HCT116 (cell line): ENCODE measurements around the gene NBEAL2. TPM values are rescaled to one million over a fixed set of nuclear protein-coding genes. Genes with fewer than 3 reads are reported as not detected.

Experiments used
- ATAC-seq: fragments of 200-7000 bp; cut with Tn5 transposase; 2 replicates; pipeline ENCODE4 v1.9.1; 2020; ENCODE audit warnings: mild to moderate bottlenecking, moderate library complexity
- BruUV-seq: library from RNA; stranded (reverse); fragments of 400-500 nt; replicated peaks from 2 replicates; lab custom pipeline; 2021; lab: Mats Ljungman, UMichigan
- CTCF ChIA-PET: fragments of 300-600 bp; sonication (Branson Sonifier 250); formaldehyde crosslinking; loops from one replicate; lab custom pipeline; 2021; ENCODE audit warnings: antibody characterized with exemption; lab: Charles Lee
- POLR2A ChIA-PET: fragments of 300-600, 350-600 bp; sonication (Branson Sonifier 250); formaldehyde crosslinking; loops from one replicate; lab custom pipeline; 2021; ENCODE audit warnings: antibody characterized with exemption; lab: Charles Lee
- RAD21 ChIA-PET, 2 experiments: fragments of 300-600 bp; sonication (Branson Sonifier 250); formaldehyde crosslinking; loops; one replicate each; lab custom pipeline; 2023; ENCODE audit warnings: low total read pairs in 2 of 2; ENCODE audit not compliant: uncharacterized antibody in 2 of 2, unreplicated experiment in 2 of 2, low non-redundant PET in 1 of 2; lab: Charles Lee
- DNase-seq: peaks from one replicate; pipeline ENCODE4 v3.0.0-alpha.2; 2010; ENCODE audit warnings: low read depth, low spot score
- H2AFZ ChIP-seq: fragments of 200-600 bp; shearing (Covaris generic), sonication (generic); 2 replicates; pipeline ENCODE4 v1.6.1; 2017; ENCODE audit warnings: low read depth, mixed run types, mixed read lengths, antibody characterized with exemption, low read length; ENCODE audit not compliant: poor library complexity, severe bottlenecking
- H3K27ac ChIP-seq: 2 replicates; pipeline ENCODE4 v1.5.1; 2012; ENCODE audit warnings: low read depth, low read length
- H3K27me3 ChIP-seq: fragments of 200-600 bp; sonication (generic); 2 replicates; pipeline ENCODE4 v1.6.1; 2016; ENCODE audit warnings: mixed run types, low read length, mixed read lengths; ENCODE audit not compliant: insufficient read depth
- H3K36me3 ChIP-seq, 2 experiments: fragments of 200-500 bp in 1 of 2; fragments of 200-600 bp in 1 of 2; sonication (Bioruptor generic) in 1 of 2; sonication (generic) in 1 of 2; 2 replicates each; pipeline versions ENCODE4 v1.5.1 to v1.6.1; 2014 to 2016; ENCODE audit warnings: low read length in 2 of 2, inconsistent platforms in 1 of 2, mixed read lengths in 1 of 2, mixed run types in 1 of 2; ENCODE audit not compliant: insufficient read depth in 2 of 2, control insufficient read depth in 1 of 2
- H3K4me1 ChIP-seq, 2 experiments: fragments of 200-600 bp in 1 of 2; sonication (generic) in 1 of 2; 2 replicates each; pipeline versions ENCODE4 v1.5.1 to v1.6.1; 2012 to 2017; ENCODE audit warnings: low read length in 2 of 2, inconsistent platforms in 1 of 2, mild to moderate bottlenecking in 1 of 2, mixed read lengths in 1 of 2, mixed run types in 1 of 2, moderate library complexity in 1 of 2; ENCODE audit not compliant: insufficient read depth in 2 of 2, control insufficient read depth in 1 of 2
- H3K4me2 ChIP-seq: fragments of 200-600 bp; sonication (generic); 2 replicates; pipeline ENCODE4 v1.6.1; 2017; ENCODE audit warnings: mixed run types, low read length, mixed read lengths
- H3K4me3 ChIP-seq, 2 experiments: fragments of 200-600 bp in 1 of 2; sonication (generic) in 1 of 2; replicated peaks in 1 of 2; 2 replicates each; pipeline ENCODE4 v1.5.1; 2011 to 2016; ENCODE audit warnings: low read length in 2 of 2, control low read depth in 1 of 2, low read depth in 1 of 2, mild to moderate bottlenecking in 1 of 2, mixed read lengths in 1 of 2, mixed run types in 1 of 2
- H3K79me2 ChIP-seq: fragments of 200-600 bp; sonication (generic); 2 replicates; pipeline ENCODE4 v1.6.1; 2017; ENCODE audit warnings: mild to moderate bottlenecking, mixed run types, low read length, moderate library complexity, mixed read lengths; ENCODE audit not compliant: insufficient read depth
- H3K9ac ChIP-seq: fragments of 200-600 bp; sonication (generic); 2 replicates; pipeline ENCODE4 v1.6.1; 2016; ENCODE audit warnings: low read length, mixed read lengths
- H3K9me2 ChIP-seq: fragments of 200-600 bp; sonication (generic), shearing (Covaris generic); 2 replicates; pipeline ENCODE4 v1.6.1; 2017; ENCODE audit warnings: mixed run types, mild to moderate bottlenecking, moderate library complexity; ENCODE audit not compliant: insufficient read depth
- H3K9me3 ChIP-seq, 2 experiments: fragments of 200-500 bp in 1 of 2; fragments of 200-600 bp in 1 of 2; sonication (Bioruptor generic) in 1 of 2; sonication (generic) in 1 of 2; 2 replicates each; pipeline ENCODE4 v1.6.1; 2014 to 2017; ENCODE audit warnings: low read length in 2 of 2, mixed read lengths in 2 of 2, inconsistent platforms in 1 of 2, low read depth in 1 of 2, mild to moderate bottlenecking in 1 of 2, mixed run types in 1 of 2, moderate library complexity in 1 of 2; ENCODE audit not compliant: control insufficient read depth in 1 of 2, insufficient read depth in 1 of 2
- H4K20me1 ChIP-seq: fragments of 200-600 bp; sonication (generic), shearing (Covaris generic); 2 replicates; pipeline ENCODE4 v1.6.1; 2017; ENCODE audit warnings: mixed run types, mild to moderate bottlenecking, moderate library complexity; ENCODE audit not compliant: insufficient read depth
- CBX3 ChIP-seq: IDR thresholded peaks from 2 replicates; pipeline ENCODE4 v1.6.1; 2012; ENCODE audit warnings: low read depth
- CEBPB ChIP-seq: IDR thresholded peaks from 2 replicates; pipeline ENCODE4 v1.6.1; 2012; ENCODE audit warnings: low read depth
- ELF1 ChIP-seq: IDR thresholded peaks from 2 replicates; pipeline ENCODE4 v1.6.1; 2012; ENCODE audit warnings: low read depth, borderline replicate concordance
- POLR2A ChIP-seq: IDR thresholded peaks from 2 replicates; pipeline ENCODE4 v1.7.0; 2011; ENCODE audit warnings: borderline replicate concordance; ENCODE audit not compliant: insufficient read depth, insufficient read length; ENCODE audit errors: extremely low read depth
- POLR2AphosphoS5 ChIP-seq: IDR thresholded peaks from 2 replicates; pipeline ENCODE4 v1.6.1; 2011; ENCODE audit warnings: mild to moderate bottlenecking, low read depth, low read length, moderate library complexity
- RAD21 ChIP-seq: IDR thresholded peaks from 2 replicates; pipeline ENCODE4 v1.6.1; 2012; ENCODE audit warnings: low read depth, mild to moderate bottlenecking
- SIN3A ChIP-seq: IDR thresholded peaks from 2 replicates; pipeline ENCODE4 v1.6.1; 2012; ENCODE audit warnings: low read depth
- TCF7L2 ChIP-seq: IDR thresholded peaks from 2 replicates; pipeline ENCODE4 v1.7.0; 2011; ENCODE audit warnings: borderline replicate concordance, inconsistent platforms; ENCODE audit not compliant: insufficient read depth, insufficient read length; ENCODE audit errors: extremely low read depth
- ZFX ChIP-seq: fragments of 450-650 bp; IDR thresholded peaks from 2 replicates; pipeline ENCODE4 v1.6.1; 2017
- intact Hi-C: fragments of 100-400 bp; cut with micrococcal nuclease; formaldehyde crosslinking; loops from 2 replicates; pipeline ENCODE4 v1.10.0; 2022
- total RNA-seq: library from RNA; stranded (reverse); gene quantifications from one replicate; pipeline ENCODE4 v1.2.1, GENCODE V29; 2021; ENCODE audit not compliant: unreplicated experiment
- TF ChIP-seq, protein P1 (sequence below): IDR thresholded peaks from 2 replicates; pipeline ENCODE4 v1.6.1; 2011; ENCODE audit warnings: mild to moderate bottlenecking, low read length, moderate library complexity; ENCODE audit not compliant: insufficient replicate concordance; ENCODE audit errors: extremely low read depth
- TF ChIP-seq, protein P2 (sequence below): IDR thresholded peaks from 2 replicates; pipeline ENCODE4 v1.6.1; 2012; ENCODE audit warnings: low read depth
- TF ChIP-seq, protein P3 (sequence below), 3 experiments: fragments of 200-600 bp in 1 of 3; sonication (generic) in 1 of 3; IDR thresholded peaks in 2 of 3; conservative IDR thresholded peaks in 1 of 3; 2 replicates each; pipeline ENCODE4 v1.5.1; 2012 to 2017; ENCODE audit warnings: low read depth in 2 of 3, low read length in 2 of 3, antibody characterized with exemption in 1 of 3, borderline replicate concordance in 1 of 3, control low read depth in 1 of 3, mild to moderate bottlenecking in 1 of 3, mixed read lengths in 1 of 3, mixed run types in 1 of 3, moderate library complexity in 1 of 3; ENCODE audit not compliant: insufficient read depth in 1 of 3

NBEAL2 gene
- total RNA-seq, 1 experiment from 2014 or later: 72.9 TPM

DNA sequence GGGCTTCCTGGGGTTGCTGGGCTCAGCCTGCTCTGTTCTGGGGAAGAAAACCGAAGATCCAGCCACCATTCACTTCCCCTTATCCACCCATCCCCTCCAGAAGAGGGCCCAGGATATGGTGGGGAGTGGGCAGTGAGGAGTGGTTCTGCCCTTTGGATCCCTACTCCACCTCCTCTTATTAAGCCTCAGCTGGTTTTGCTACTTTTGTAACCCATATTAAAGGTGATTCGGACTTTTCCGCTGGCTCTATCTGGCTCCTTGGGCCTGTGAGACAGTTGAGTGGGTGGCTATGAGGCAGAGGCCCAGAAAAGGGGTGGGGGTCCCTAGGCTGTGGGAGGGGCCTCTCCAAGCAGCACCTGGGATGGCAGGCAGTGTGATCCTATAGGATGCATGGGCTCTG is 33.8 kb downstream of the NBEAL2 start:
- H3K9me2 ChIP-seq: no peaks in the 10 kb centered on the region
- intact Hi-C loops: no loop called here
- H3K27ac ChIP-seq: no peak overlapping the region
- no peak overlapping the region for H3K4me2 ChIP-seq
- DNase-seq (no peak), ATAC-seq (no peak)
- RAD21 ChIA-PET: no interaction called here
- H3K9ac ChIP-seq: no peak overlapping the region
- no peaks in the 10 kb centered on the region for H3K79me2 ChIP-seq
- H3K27me3 ChIP-seq: no peaks in the 10 kb centered on the region
- POLR2A ChIA-PET: no interaction called here
- no TSS peak for BruUV-seq
- H3K4me3 ChIP-seq: no peak overlapping the region
- peaks cover 3 to 9% of the 10 kb centered on the region in 2 experiments; a peak in 3 of 4 replicates for H3K36me3 ChIP-seq
- H3K4me1 ChIP-seq: peaks cover 0 to 5% of the 10 kb centered on the region in 2 experiments; a peak in 1 of 4 replicates
- no peak for TF ChIP-seq POLR2A
- TF ChIP-seq, protein P1, sequence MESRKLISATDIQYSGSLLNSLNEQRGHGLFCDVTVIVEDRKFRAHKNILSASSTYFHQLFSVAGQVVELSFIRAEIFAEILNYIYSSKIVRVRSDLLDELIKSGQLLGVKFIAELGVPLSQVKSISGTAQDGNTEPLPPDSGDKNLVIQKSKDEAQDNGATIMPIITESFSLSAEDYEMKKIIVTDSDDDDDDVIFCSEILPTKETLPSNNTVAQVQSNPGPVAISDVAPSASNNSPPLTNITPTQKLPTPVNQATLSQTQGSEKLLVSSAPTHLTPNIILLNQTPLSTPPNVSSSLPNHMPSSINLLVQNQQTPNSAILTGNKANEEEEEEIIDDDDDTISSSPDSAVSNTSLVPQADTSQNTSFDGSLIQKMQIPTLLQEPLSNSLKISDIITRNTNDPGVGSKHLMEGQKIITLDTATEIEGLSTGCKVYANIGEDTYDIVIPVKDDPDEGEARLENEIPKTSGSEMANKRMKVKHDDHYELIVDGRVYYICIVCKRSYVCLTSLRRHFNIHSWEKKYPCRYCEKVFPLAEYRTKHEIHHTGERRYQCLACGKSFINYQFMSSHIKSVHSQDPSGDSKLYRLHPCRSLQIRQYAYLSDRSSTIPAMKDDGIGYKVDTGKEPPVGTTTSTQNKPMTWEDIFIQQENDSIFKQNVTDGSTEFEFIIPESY: no peak
- no peak for TF ChIP-seq RAD21
- no peak; the same call in 1 of the 2 replicates for TF ChIP-seq POLR2AphosphoS5
- no peak for TF ChIP-seq TCF7L2
- TF ChIP-seq ZFX: no peak
- TF ChIP-seq CEBPB: no peak
- TF ChIP-seq SIN3A: no peak
- TF ChIP-seq CBX3: no peak
- TF ChIP-seq, protein P2, sequence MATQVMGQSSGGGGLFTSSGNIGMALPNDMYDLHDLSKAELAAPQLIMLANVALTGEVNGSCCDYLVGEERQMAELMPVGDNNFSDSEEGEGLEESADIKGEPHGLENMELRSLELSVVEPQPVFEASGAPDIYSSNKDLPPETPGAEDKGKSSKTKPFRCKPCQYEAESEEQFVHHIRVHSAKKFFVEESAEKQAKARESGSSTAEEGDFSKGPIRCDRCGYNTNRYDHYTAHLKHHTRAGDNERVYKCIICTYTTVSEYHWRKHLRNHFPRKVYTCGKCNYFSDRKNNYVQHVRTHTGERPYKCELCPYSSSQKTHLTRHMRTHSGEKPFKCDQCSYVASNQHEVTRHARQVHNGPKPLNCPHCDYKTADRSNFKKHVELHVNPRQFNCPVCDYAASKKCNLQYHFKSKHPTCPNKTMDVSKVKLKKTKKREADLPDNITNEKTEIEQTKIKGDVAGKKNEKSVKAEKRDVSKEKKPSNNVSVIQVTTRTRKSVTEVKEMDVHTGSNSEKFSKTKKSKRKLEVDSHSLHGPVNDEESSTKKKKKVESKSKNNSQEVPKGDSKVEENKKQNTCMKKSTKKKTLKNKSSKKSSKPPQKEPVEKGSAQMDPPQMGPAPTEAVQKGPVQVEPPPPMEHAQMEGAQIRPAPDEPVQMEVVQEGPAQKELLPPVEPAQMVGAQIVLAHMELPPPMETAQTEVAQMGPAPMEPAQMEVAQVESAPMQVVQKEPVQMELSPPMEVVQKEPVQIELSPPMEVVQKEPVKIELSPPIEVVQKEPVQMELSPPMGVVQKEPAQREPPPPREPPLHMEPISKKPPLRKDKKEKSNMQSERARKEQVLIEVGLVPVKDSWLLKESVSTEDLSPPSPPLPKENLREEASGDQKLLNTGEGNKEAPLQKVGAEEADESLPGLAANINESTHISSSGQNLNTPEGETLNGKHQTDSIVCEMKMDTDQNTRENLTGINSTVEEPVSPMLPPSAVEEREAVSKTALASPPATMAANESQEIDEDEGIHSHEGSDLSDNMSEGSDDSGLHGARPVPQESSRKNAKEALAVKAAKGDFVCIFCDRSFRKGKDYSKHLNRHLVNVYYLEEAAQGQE: no peak
- TF ChIP-seq ELF1: no peak
- TF ChIP-seq, protein P3, sequence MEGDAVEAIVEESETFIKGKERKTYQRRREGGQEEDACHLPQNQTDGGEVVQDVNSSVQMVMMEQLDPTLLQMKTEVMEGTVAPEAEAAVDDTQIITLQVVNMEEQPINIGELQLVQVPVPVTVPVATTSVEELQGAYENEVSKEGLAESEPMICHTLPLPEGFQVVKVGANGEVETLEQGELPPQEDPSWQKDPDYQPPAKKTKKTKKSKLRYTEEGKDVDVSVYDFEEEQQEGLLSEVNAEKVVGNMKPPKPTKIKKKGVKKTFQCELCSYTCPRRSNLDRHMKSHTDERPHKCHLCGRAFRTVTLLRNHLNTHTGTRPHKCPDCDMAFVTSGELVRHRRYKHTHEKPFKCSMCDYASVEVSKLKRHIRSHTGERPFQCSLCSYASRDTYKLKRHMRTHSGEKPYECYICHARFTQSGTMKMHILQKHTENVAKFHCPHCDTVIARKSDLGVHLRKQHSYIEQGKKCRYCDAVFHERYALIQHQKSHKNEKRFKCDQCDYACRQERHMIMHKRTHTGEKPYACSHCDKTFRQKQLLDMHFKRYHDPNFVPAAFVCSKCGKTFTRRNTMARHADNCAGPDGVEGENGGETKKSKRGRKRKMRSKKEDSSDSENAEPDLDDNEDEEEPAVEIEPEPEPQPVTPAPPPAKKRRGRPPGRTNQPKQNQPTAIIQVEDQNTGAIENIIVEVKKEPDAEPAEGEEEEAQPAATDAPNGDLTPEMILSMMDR (IDR thresholded peaks at IDR 0.05 in 2 of 3, conservative IDR thresholded peaks at IDR 0.05 in 1 of 3; ENCODE audit: borderline replicate concordance in 1 of 3, insufficient read depth in 1 of 3, low read depth in 2 of 3, low read length in 2 of 3): no peak
- no peak overlapping the region for H2AFZ ChIP-seq
- CTCF ChIA-PET: no interaction called here
- H4K20me1 ChIP-seq: no peaks in the 10 kb centered on the region
- no peaks in the 10 kb centered on the region for H3K9me3 ChIP-seq
